Measurements from ENCODE around the gene RGPD6.
"Not testable (repeated sequence)": the region's sequence is repeated elsewhere in the genome, so short reads cannot be mapped to it uniquely, and the experiment has no call there.

The RGPD6 gene

GRCh38 chr2:110480084-110480483 lies 96.9 kb downstream of the RGPD6 start:
- DNase-seq, result not testable (repeated sequence)

DNA sequence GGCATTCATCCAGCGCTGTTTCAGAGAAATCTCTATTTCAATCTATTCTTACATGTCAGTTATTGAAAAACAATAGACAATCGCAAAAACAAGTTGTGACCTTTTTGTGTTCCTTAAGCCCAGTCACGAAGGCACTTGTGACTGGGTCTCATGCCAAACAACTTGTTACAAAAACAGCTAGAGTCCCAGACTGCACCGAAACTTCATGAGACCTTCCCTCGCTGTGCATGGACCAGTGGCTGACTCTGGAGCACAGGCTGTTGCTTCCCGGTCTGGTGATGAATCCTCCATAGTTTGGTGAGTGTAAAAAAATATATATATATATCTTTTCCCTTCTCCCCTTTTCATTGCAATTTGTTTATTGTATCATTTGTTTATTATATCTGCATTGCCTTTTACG lies 99.7 kb downstream of the RGPD6 start:
- DNase-seq, result not testable (repeated sequence)

DNA sequence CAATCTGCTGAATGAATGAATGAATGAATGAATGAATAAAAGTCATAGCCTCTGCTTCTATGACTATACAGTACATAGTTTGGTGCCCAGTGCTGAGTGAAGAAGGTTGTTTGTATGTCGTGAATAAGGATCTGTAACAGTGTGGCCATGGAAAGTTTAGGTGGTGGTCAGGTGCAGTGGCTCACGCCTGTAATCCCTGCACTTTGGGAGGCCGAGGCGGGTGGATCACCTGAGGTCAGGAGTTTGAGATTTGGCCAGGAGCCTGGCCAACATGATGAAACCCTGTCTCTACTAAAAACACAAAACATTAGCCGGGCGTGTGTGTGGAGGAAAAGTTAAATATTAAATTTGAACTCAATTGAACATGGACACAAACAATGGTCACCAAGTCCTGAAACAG lies 100.1 kb downstream of the RGPD6 start:
- DNase-seq, result not testable (repeated sequence)

- not testable (repeated sequence) for DNase-seq
These were observed 101.2 kb downstream of the RGPD6 start for GRCh38 chr2:110475627-110476359.

DNA sequence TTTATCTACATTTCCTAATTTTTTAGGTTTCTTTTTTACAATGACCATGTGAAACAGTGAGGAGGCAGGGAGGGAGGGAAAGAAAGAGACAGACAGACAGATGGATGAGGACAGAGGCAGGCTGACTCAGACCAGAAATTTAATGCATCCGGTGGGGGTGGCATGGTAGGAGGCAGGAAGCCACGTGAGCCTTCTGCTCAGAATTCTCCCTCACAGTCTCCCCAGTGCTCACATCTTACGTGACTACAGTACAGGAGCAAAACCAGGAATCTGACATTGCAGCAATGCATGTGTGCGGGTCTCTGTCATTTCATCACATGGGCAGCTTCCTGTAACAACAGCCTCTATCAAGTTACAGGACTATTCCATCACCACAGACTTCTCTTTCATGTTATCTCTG lies 102.1 kb downstream of the RGPD6 start:
- not testable (repeated sequence) for DNase-seq

DNA sequence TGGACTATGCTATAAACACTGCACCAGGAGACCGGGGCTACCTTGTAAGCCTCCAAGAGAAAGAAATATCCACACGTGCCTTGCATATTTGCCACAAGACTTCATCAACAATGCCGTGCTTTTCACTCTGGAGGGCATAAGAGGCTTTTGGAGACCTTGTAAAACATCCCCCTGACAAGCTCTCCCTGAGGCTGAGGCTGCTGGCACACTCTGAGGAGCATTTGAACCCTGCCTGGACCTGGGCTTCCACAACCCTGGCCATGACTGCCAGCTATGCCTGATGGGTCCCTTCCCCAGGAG lies 104.0 kb downstream of the RGPD6 start:
- not testable (repeated sequence) for DNase-seq

GRCh38 chr2:110472171-110473058 lies 104.6 kb downstream of the RGPD6 start, which contains the start of gene LIMS4:
Gene LIMS4, minus strand, starts transcription at chr2:110472816. Its CDS starts 38 bp downstream, at chr2:110472778.
- not testable (repeated sequence) for DNase-seq

GRCh38 chr2:110468921-110469320 lies 108.1 kb downstream of the RGPD6 start:
- not testable (repeated sequence) for DNase-seq

GRCh38 chr2:110465312-110465711 lies 111.7 kb downstream of the RGPD6 start:
- not testable (repeated sequence) for DNase-seq
